Endothelial cell of umbilical vein (primary cell): ENCODE results near the gene ANKRD28.

Source experiments
- EZH2 ChIP-seq: IDR thresholded peaks from 2 replicates; pipeline ENCODE4 v1.6.1; 2012; ENCODE audit warnings: borderline replicate concordance, low read depth, mild to moderate bottlenecking, moderate library complexity, low read length, inconsistent platforms; ENCODE audit not compliant: severe bottlenecking
- FOS ChIP-seq: IDR thresholded peaks from 2 replicates; pipeline ENCODE4 v1.6.1; 2011; ENCODE audit warnings: mild to moderate bottlenecking, low read length, moderate library complexity, borderline replicate concordance; ENCODE audit not compliant: insufficient read depth
- JUN ChIP-seq: IDR thresholded peaks from 2 replicates; pipeline ENCODE4 v1.6.1; 2011; ENCODE audit warnings: borderline replicate concordance, low read depth; ENCODE audit not compliant: insufficient read length, insufficient read depth
- MYC ChIP-seq: IDR thresholded peaks from one replicate; pipeline ENCODE4 v1.6.1; 2011; ENCODE audit warnings: mild to moderate bottlenecking, low read depth, low read length
- POLR2A ChIP-seq: IDR thresholded peaks from 2 replicates; pipeline ENCODE4 v1.6.1; 2012; ENCODE audit warnings: low read depth, mild to moderate bottlenecking, control low read depth, low read length
- POLR2AphosphoS5 ChIP-seq: IDR thresholded peaks from 2 replicates; pipeline ENCODE4 v1.6.1; 2012; ENCODE audit warnings: low read depth, mild to moderate bottlenecking, control low read depth, low read length, moderate library complexity; ENCODE audit not compliant: insufficient read depth
- TF ChIP-seq, protein P1 (sequence below), 2 donors: IDR thresholded peaks; 1 replicate in 1 of 2; 2 replicates in 1 of 2; pipeline ENCODE4 v1.5.1; 2011; ENCODE audit warnings: low read length in 2 of 2, mild to moderate bottlenecking in 2 of 2, moderate library complexity in 2 of 2, control low read depth in 1 of 2, inconsistent platforms in 1 of 2, low read depth in 1 of 2; ENCODE audit not compliant: insufficient read depth in 1 of 2; ENCODE audit errors: extremely low read depth in 1 of 2
- TF ChIP-seq, protein P2 (sequence below): IDR thresholded peaks from 2 replicates; pipeline ENCODE4 v1.6.1; 2011; ENCODE audit not compliant: insufficient read depth, insufficient read length

DNA sequence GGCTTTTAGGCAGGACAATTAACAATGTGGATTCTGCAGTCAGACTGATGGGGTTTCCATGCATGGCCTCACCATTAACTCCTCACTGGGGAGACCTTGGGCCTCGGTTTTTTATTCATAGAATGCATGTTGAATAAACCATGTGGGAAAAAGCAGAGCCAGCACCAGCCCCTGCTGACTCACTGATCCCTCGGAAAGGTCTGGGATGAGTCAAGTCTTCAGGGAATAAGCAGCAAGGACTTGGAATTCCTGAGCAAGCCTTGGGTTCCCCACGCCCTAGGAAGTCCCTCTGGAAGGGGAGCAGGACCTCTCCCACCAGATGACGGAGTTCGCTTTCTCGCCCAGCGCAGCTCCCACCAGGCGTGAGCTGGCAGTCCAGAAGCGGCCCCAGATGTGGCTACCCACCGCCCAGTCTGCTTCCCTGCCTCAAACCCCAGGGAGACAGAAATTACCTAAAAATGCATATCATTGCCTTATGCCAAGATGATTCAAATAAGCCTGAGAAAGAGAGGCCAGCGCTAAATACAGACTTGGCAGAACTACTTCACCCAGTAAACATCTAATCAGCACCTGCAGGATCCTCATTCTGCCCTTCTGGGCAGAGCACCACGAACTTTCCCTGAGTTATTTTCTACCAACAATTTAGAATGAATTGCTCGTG is 150.8 kb downstream of the ANKRD28 start:
- TF ChIP-seq, protein P1, sequence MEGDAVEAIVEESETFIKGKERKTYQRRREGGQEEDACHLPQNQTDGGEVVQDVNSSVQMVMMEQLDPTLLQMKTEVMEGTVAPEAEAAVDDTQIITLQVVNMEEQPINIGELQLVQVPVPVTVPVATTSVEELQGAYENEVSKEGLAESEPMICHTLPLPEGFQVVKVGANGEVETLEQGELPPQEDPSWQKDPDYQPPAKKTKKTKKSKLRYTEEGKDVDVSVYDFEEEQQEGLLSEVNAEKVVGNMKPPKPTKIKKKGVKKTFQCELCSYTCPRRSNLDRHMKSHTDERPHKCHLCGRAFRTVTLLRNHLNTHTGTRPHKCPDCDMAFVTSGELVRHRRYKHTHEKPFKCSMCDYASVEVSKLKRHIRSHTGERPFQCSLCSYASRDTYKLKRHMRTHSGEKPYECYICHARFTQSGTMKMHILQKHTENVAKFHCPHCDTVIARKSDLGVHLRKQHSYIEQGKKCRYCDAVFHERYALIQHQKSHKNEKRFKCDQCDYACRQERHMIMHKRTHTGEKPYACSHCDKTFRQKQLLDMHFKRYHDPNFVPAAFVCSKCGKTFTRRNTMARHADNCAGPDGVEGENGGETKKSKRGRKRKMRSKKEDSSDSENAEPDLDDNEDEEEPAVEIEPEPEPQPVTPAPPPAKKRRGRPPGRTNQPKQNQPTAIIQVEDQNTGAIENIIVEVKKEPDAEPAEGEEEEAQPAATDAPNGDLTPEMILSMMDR (IDR thresholded peaks at IDR 0.05; ENCODE audit: extremely low read depth in 1 of 2, insufficient read depth in 1 of 2, low read depth in 1 of 2, low read length in 2 of 2), result no peak
- TF ChIP-seq POLR2AphosphoS5 (peak; percentile 94), FOS (peak; percentile 99), JUN (peak; percentile 93), EZH2 (no peak), POLR2A (no peak), MYC (peak; percentile 8)
- TF ChIP-seq, protein P2, sequence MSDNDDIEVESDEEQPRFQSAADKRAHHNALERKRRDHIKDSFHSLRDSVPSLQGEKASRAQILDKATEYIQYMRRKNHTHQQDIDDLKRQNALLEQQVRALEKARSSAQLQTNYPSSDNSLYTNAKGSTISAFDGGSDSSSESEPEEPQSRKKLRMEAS, result peak; percentile 20
